Measurements from ENCODE around the gene CDYL2.

CDYL2 gene

GRCh38 chr16:80586476-80586875, 217.9 kb downstream of the CDYL2 start:
- DNase-seq = no peak

DNA sequence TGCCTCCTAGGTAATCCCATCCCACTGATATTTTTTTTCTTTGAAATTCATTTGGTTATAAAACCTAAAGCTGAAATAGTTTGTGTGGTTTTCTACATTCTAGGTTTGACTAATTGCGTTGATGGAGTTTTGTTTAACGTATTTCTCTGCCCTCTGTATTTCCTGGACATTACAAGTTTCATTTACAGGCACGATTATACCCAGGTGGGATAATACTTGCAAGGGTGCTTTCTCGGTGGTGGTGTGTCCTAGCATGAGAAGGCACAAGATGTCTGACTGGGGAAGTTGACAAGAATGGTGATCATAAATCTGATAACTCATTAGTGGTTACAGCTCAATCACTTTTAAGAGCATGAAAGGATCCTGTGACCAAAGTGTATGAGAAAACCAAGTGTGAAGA, 218.6 kb downstream of the CDYL2 start:
- DNase-seq = no peak

DNA sequence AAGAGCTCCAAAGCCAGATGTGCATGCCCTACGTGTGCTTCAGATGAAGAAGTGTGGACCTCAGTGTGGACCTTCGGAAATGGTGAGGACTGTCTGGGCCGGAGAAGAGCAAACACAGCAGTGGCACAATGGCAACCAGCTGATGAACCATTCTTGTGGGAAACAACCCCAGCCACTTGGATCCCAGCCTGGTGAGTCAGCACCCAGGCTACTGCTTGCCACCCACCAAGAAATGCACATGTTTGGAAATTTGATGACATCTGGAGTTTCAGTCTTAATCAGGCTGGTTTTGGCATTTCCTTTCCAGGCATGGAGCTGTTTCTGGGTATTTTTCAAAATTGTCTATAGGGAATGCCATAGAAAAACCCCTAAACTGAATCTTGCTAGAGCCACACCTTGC, 220.9 kb downstream of the CDYL2 start:
- DNase-seq = no peak

DNA sequence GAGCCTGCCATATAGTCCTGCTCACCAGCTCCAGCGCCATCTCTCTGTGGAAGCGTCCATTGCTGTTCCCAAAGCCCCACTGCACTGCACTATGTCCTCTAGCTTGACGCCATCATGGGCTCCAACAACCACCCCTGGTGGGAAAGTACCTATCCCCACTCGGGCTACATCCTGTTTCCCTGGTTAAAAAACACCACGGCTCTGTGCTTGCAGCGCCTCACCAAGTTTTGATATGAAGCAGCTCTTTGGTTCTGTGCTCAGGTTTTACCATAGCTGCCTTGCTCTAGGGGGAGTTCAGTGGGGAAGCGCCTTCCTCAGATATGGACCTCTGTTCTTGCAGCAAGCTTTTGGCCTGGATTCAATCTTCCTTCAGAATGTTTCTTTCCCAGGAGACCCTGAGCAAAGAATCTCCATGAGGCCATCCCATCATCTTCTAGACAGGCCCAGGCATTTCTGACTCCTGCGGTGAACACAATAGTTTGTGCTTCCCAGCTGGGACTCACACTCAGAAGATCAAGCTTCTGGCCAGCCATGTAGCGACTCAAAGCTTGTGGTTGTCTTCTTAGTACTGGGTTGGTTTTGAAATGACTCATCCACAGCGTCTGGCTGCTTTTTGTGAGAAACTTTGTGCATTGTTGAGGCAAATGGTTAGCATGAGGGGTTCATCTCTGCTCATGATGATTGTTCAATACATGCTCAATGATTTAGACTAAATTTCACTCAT, 224.1 kb downstream of the CDYL2 start:
- no peak for DNase-seq

- DNase-seq = no peak
Observed at GRCh38 chr16:80577485-80578280, 226.7 kb downstream of the CDYL2 start.

DNA sequence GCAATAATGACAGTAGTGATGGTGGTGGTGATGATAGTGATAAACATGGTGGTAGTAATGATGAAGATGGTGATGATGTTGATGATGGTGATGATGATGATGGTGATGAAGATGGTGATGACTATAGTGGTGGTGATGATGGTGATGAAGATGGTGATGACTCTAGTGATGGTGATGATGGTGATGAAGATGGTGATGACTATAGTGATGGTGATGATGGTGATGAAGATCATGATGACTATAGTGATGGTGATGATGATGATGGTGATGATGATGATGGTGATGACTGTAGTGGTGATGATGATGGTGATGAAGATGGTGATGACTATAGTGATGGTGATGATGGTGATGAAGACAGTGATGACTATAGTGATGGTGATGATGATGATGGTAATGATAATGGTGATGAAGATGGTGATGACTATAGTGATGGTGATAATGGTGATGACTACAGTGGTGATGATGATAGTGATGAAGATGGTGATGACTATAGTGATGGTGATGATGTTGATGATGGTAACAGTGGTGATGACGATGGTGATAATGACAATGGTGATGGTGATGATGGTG, 228.0 kb downstream of the CDYL2 start:
- no peak for DNase-seq

- no peak for DNase-seq
Observed at GRCh38 chr16:80573700-80574120, 230.7 kb downstream of the CDYL2 start.

DNA sequence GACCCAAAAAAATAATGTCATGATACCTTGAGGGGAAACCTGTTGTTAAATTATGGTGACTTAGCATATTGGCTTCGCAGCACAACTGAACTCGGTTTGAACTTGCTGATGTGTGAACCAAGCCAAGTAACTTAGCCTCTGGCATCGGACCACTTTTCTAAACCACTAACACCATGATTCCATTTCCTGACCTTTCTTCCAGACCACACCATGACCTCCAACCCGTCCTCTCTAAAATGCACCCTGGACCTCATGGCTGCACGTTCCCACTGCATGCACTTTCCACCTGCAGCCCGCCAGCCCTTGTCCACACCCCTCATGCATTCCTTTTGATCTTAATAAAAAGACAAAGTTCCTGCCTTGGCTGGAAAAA, 234.3 kb downstream of the CDYL2 start:
- DNase-seq = no peak

DNA sequence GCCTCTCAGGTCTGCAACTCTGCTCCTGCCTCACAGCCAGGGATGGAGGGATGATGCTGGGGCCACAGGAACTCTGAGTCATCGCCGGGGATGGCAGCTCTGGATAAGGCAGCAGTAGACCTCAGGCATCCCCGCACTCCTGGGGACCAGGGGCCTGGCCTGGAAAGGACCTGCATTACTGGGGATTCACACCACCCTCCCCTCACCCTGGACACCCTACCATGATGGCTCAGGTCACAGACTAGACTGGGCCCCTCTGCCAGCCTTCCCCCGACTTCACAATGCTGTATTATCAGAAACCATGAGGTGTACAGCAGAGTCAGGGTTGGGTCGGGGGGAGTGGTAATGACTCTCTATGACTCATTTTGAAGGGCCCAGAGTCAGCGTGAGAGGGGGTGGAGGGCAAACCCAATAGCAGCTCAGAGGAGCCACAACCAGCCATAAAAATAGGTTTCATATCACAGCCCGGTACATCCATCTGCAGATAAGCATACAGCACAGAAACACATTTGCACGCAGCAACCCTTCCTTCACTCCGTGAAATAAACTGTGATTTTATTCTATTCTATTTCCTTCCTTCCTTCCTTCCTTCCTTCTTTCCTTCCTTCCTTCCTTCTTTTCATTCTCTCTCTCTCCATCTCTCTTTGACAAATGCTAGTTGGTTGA, 234.8 kb downstream of the CDYL2 start:
- DNase-seq = no peak

GRCh38 chr16:80564394-80564793, 240.0 kb downstream of the CDYL2 start:
- DNase-seq = no peak

DNA sequence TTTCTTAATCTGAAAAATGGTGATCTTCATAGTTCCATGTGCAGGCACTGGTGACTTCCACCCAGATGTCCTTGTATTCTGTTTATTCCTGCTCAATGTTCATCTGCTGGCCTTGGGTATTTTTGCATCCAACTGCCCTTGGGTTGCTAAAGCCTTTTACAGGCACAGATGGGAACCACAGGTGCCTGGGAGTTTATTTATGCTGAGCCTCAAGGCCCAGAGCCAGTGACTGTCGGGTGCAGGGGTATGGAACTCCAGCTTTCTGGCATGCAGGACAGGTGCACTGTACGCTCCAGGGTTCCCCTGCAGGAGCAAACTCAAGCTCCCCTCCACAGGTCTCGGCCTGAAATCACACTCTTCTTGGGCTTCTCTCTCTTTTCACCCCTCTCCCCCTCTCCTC, 241.3 kb downstream of the CDYL2 start:
- DNase-seq = no peak

DNA sequence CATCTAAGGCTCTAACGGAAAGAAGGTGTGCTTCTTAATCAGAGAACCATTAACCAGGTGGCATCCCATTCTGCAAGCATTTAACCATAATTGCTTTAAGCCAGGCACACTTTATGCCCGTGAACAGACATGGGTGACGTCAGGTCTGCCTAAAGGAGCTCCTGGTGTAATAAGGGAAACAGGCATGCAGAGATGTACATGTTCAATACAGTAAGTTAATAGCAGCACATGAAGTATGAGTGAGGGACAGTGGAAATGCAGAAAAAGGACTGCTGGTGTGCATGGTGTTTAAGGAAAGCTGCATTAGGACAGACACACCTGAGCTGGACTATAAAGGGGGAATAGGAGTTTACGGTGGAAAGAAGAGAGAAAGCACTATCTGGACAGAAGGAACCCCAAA, 245.0 kb downstream of the CDYL2 start:
- no peak for DNase-seq

- DNase-seq = no peak
Observed at GRCh38 chr16:80557037-80557436, 247.4 kb downstream of the CDYL2 start.

GRCh38 chr16:80556481-80556880, 247.9 kb downstream of the CDYL2 start:
- no peak for DNase-seq

DNA sequence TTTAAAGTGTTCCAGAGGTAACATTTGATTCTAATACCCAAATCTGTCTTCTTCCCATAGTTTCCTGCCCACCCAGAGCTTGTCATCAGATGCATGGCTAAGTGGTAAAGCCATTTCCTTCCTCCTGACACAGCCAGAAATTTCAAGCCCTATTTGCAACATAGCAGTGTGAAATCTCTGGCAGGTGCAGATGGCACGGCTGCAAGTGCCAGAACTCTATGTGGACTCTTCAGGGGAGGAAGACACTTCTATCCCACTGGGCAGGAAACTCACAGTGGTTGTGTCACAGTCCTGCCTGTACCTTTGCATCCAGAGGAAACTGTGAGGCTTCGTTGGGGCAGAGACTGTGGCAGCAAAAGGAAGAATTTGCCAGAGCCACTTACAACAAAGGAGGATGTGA, 250.4 kb downstream of the CDYL2 start:
- no peak for DNase-seq

GRCh38 chr16:80552277-80552676, 252.1 kb downstream of the CDYL2 start:
- DNase-seq = no peak

Measured in Kasumi-1 (cell line).